NCI-H774 (cell line): Measurements from ENCODE around the gene ARFGEF3.
"Not testable (repeated sequence)": the region's sequence is repeated elsewhere in the genome, so short reads cannot be mapped to it uniquely, and the experiment has no call there.

Experiments
- DNase-seq: peaks from one replicate; lab custom pipeline; 2025; lab: John Stamatoyannopoulos, UW

ARFGEF3 gene

GRCh38 chr6:138211601-138212000 lies 49.9 kb downstream of the ARFGEF3 start:
- DNase-seq: no peak

DNA sequence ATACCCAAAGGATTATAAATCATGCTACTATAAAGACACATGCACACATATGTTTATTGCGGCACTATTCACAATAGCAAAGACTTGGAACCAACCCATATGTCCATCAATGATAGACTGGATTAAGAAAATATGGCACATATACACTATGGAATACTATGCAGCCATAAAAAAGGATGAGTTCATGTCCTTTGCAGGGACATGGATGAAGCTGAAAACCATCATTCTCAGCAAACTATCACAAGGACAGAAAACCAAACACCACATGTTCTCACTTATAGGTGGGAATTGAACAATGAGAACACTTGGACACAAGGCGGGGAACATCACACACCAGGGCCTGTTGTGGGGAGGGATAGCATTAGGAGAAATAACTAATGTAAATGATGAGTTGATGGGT lies 50.8 kb downstream of the ARFGEF3 start:
- DNase-seq: not testable (repeated sequence)

GRCh38 chr6:138215093-138215782 lies 53.5 kb downstream of the ARFGEF3 start:
- DNase-seq: no peak

- DNase-seq: no peak
Observed at GRCh38 chr6:138218449-138218848, 56.7 kb downstream of the ARFGEF3 start, which contains the start of gene PBOV1. Gene PBOV1 (minus strand): TSS chr6:138218491. CDS start chr6:138218395, 96 bp downstream.

- DNase-seq: no peak
Observed at GRCh38 chr6:138219398-138219797, 57.7 kb downstream of the ARFGEF3 start.

DNA sequence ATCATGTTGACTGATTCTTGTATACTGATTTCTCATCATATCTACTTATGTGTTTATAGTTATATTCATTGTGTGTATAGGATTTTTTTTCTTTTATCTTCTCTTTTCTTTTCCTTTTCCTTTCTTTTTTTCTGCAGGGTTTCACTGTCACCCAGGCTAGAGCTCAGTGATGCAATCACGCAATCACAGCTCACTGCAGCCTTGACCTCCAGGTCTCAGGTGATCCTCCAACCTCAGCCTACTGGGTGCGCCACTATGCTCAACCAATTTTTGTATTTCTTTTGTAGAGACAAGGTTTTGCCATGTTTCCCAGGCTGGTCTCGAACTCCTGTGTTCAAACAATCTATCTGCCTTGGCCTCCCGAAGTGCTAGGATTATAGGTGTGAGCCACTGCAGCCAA lies 58.2 kb downstream of the ARFGEF3 start:
- DNase-seq: no peak

- no peak for DNase-seq
Observed at GRCh38 chr6:138222901-138223546, 61.3 kb downstream of the ARFGEF3 start.

DNA sequence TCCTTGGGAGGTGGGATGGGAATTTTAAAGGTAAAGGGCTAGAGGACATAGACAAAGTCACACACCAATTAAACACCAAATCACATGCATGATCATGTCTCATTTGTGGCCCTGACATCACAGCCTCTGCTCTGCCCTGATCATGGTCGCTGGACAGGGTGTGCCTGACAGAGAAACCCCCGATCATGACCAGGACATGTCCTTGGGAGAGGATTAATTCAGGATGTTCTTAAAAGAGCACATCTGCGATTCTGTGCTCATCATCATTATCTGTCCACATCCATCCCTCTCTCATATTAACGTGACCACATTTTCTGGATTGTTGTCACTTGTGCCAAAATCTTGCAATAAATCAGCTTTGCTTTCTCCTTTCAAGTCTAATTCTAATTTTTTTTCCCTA lies 64.2 kb downstream of the ARFGEF3 start:
- DNase-seq: no peak

DNA sequence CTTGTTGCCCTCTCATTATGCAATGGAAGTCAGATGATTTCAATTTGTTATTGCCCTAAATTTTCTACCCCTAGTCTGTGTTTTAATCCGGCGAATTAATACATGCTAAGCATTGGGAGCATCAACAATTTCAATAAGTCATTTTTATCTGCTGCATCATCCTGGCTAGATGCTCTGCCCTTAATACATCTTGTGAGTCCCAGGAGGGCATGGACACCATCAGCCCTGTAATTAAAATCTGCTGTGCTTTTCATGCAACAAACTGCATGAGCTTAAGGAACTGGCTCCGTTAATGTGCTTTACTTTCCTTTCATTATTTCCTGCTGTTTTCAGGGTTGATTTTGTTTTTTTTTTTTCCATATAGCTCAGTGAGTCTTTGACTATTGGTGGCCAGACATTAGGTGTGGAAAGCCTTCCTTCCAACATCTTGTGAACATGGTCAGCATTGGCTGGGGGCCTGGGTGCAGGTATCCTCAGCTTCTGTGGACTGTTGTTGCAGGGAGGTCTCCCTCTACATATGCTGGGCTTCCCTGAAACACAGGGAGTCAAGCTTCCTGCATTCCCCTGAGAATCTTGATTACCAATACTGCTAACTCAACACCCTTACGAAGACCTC lies 65.1 kb downstream of the ARFGEF3 start:
- no peak for DNase-seq

DNA sequence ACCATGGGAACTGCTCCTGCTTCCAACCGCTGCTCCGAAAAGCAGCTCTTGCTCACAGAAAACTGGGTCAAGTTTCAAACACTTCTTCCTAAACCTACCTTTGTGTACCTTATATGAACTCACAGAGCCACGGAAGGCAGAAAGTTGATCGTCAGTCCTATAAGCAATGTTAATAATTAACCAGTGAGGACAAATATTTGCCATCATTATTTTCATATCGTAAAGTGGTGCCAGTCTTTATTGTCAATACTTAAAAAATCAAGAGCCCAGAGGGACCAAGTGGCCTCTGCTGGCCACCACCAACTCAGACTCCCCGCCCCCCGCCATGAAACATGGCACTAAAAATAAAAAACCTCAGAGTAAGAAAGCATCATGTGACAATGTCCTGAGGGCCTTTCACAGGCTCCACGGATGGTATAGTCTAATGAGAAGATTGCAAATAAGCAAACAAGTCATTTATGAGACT lies 65.6 kb downstream of the ARFGEF3 start:
- peak; percentile 27 for DNase-seq

GRCh38 chr6:138229072-138229471 lies 67.3 kb downstream of the ARFGEF3 start:
- DNase-seq: no peak

DNA sequence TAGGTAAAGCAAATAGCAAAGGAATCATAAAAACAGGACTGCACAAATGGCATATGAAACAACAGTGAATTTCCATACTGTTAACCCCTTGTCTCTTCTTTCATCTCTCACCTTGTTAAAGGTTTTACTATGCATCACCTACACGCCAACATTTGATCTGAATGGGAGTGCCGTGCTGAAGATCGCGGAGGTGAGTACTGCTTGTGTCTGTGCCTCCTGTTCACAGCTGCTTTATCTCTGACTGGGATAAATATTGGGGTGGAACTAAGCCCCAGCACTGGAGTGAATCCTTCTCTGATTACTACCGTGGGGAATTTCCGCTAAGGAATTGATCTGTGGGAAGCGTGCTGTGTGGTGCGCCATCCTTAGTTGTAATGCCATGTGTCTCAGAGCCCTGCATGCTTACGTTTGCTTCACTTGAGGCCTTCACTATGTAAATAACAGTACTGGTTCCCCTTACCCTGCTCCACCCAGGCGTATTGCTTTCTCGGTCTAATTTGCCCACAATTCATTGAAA lies 68.0 kb downstream of the ARFGEF3 start:
- no peak for DNase-seq

GRCh38 chr6:138230221-138230620 lies 68.5 kb downstream of the ARFGEF3 start:
- no peak for DNase-seq

- DNase-seq: no peak
Observed at GRCh38 chr6:138230759-138231380, 69.1 kb downstream of the ARFGEF3 start.

GRCh38 chr6:138231381-138231886 lies 69.7 kb downstream of the ARFGEF3 start:
- DNase-seq: peak; percentile 75

- no peak for DNase-seq
Observed at GRCh38 chr6:138234363-138234762, 72.6 kb downstream of the ARFGEF3 start.

- no peak for DNase-seq
Observed at GRCh38 chr6:138235205-138235604, 73.5 kb downstream of the ARFGEF3 start.

DNA sequence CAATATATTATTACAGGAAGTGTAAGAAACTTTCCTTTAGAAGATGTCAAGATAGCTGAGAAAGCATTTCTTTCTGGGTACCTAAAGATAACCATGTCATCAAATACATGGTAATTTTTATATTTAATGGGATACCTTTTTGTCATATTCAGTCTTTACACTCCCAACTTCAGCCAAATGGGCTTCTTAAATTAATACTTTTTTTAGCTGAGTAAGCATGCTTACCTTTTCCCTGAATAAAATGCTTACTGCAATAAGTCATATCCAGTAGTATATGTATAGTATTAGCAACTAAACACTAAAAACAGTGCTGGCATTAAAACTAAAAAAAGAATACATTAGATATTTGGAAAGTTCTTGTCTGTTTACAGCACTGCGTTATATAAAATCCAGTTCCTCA lies 74.0 kb downstream of the ARFGEF3 start:
- no peak for DNase-seq

- DNase-seq: no peak
Observed at GRCh38 chr6:138237463-138237862, 75.7 kb downstream of the ARFGEF3 start.

GRCh38 chr6:138238368-138238767 lies 76.6 kb downstream of the ARFGEF3 start:
- DNase-seq: no peak

GRCh38 chr6:138239774-138240173 lies 78.0 kb downstream of the ARFGEF3 start:
- DNase-seq: no peak
